22Rv1 (cell line): ENCODE results near the gene CXCL17.

Source experiments
- CTCF ChIP-seq: fragments of 450-650 bp; IDR thresholded peaks from 2 replicates; pipeline ENCODE4 v1.5.1; 2017; ENCODE audit warnings: mild to moderate bottlenecking
- ZFX ChIP-seq: fragments of 450-650 bp; IDR thresholded peaks from 2 replicates; pipeline ENCODE4 v1.6.1; 2017; ENCODE audit warnings: antibody characterized with exemption, borderline replicate concordance

GRCh38 chr19:42465827-42466280 lies 23.1 kb upstream of the CXCL17 start:
- no peak for TF ChIP-seq CTCF
- no peak for TF ChIP-seq ZFX
